ENCODE measurements around the gene GBA3. TPM values are rescaled to one million over a fixed set of nuclear protein-coding genes. Genes with fewer than 3 reads are reported as not detected.

GBA3 gene
- total and polyA plus RNA-seq, 2 of the 8 experiments (the other 6 are each of a cell fraction or from before 2014, with no cell fraction given), result not detected

- no peak overlapping the region for H4K91ac ChIP-seq (replicated peaks; ENCODE audit: insufficient read length, low read length)
- H3K18ac ChIP-seq (ENCODE audit: extremely low read depth, low read length), result no peak overlapping the region
- FAIRE-seq, result no peak
- no peak overlapping the region for H3K4me2 ChIP-seq (ENCODE audit: insufficient read depth in 1 of 2, low read depth in 2 of 2, low read length in 2 of 2)
- no peaks in the 10 kb centered on the region for H3K4me1 ChIP-seq (replicated peaks in 1 of 4; ENCODE audit: control insufficient read depth in 3 of 4, insufficient read depth in 4 of 4, low read length in 3 of 4)
- CTCF ChIA-PET (ENCODE audit: partially characterized antibody), result no interaction called here
- POLR2A ChIA-PET (ENCODE audit: partially characterized antibody), result no interaction called here
- H4K5ac ChIP-seq (ENCODE audit: insufficient read length, low read depth, low read length), result no peak overlapping the region
- no peak overlapping the region for H3K14ac ChIP-seq (ENCODE audit: insufficient read length)
- H2BK5ac ChIP-seq (ENCODE audit: low read depth, low read length), result no peak overlapping the region
- no peak overlapping the region for H3K4ac ChIP-seq (replicated peaks; ENCODE audit: insufficient read length, low read depth, low read length)
- H2BK20ac ChIP-seq (ENCODE audit: low read length), result no peak overlapping the region
- H2AK5ac ChIP-seq (ENCODE audit: low read depth, low read length), result no peak overlapping the region
- H2BK15ac ChIP-seq (ENCODE audit: low read length), result no peak overlapping the region
- H3K9ac ChIP-seq (replicated peaks in 1 of 4; ENCODE audit: extremely low read depth in 1 of 4, low read depth in 3 of 4, low read length in 3 of 4), result no peak overlapping the region
- no peak overlapping the region for H4K8ac ChIP-seq (ENCODE audit: extremely low read depth, insufficient read depth, low read length)
- no peaks in the 10 kb centered on the region for H3K9me3 ChIP-seq (ENCODE audit: insufficient read depth in 2 of 2, low read depth in 1 of 2, low read length in 1 of 2)
- no peaks in the 10 kb centered on the region for H3K79me1 ChIP-seq (ENCODE audit: low read depth, low read length)
- no peaks in the 10 kb centered on the region for H4K20me1 ChIP-seq (replicated peaks in 1 of 2; ENCODE audit: control insufficient read depth in 1 of 2, insufficient read depth in 2 of 2, low read length in 2 of 2)
- no peak overlapping the region for H2BK12ac ChIP-seq (ENCODE audit: low read depth, low read length)
- H3K36me3 ChIP-seq (ENCODE audit: control insufficient read depth in 2 of 4, insufficient read depth in 4 of 4, low read length in 3 of 4), result no peaks in the 10 kb centered on the region
- H3K23me2 ChIP-seq (ENCODE audit: low read depth, low read length), result no peaks in the 10 kb centered on the region
- H3K79me2 ChIP-seq (ENCODE audit: control insufficient read depth in 1 of 2, insufficient read depth in 2 of 2, low read length in 2 of 2), result no peaks in the 10 kb centered on the region
- no peak overlapping the region for H3K56ac ChIP-seq (replicated peaks; ENCODE audit: insufficient read length, low read depth, low read length)
- DNase-seq (ENCODE audit: low read depth in 1 of 2, low spot score in 2 of 2), result no peak
- H3K27ac ChIP-seq (ENCODE audit: low read depth, low read length), result no peak overlapping the region
- H2BK120ac ChIP-seq (replicated peaks; ENCODE audit: low read depth, low read length), result no peak overlapping the region
- H2AFZ ChIP-seq (ENCODE audit: low read length), result no peak overlapping the region
- no peaks in the 10 kb centered on the region for H3K27me3 ChIP-seq (replicated peaks in 1 of 4; ENCODE audit: control insufficient read depth in 3 of 4, extremely low read depth in 1 of 4, insufficient read depth in 3 of 4, low read length in 3 of 4)
- 82% methylated on average over 1 of the region's 1 CpG; no CpG with 5 or more reads in 1 of the 2 experiments for WGBS, 2 experiments (ENCODE audit: extremely low coverage in 1 of 2, insufficient coverage in 1 of 2, insufficient read length in 1 of 2, insufficient replicate concordance in 2 of 2, low coverage in 1 of 2, low lambda C conversion rate in 2 of 2, missing lambda C conversion rate in 1 of 2)
- no peak overlapping the region for H3K4me3 ChIP-seq (ENCODE audit: extremely low read depth in 1 of 4, insufficient read depth in 2 of 4, low read depth in 3 of 4, low read length in 4 of 4)
- H3K23ac ChIP-seq (ENCODE audit: insufficient read length), result no peak overlapping the region
- TF ChIP-seq TEAD4 (IDR thresholded peaks at IDR 0.05; ENCODE audit: low read depth, low read length) (no peak), KDM1A (IDR thresholded peaks at IDR 0.05; ENCODE audit: borderline replicate concordance, low read length) (no peak), HDAC6 (IDR thresholded peaks at IDR 0.05; ENCODE audit: low read depth, low read length) (no peak), CBX5 (IDR thresholded peaks at IDR 0.05; ENCODE audit: low read depth, low read length) (no peak), CHD2 (IDR thresholded peaks at IDR 0.05; ENCODE audit: low read length) (no peak), RFX5 (IDR thresholded peaks at IDR 0.05; ENCODE audit: borderline replicate concordance, low read depth, low read length) (no peak), TCF12 (IDR thresholded peaks at IDR 0.05; ENCODE audit: low read depth, low read length) (no peak), RBBP5 (IDR thresholded peaks at IDR 0.05; ENCODE audit: borderline replicate concordance, low read depth, low read length) (no peak), POU5F1 (IDR thresholded peaks at IDR 0.05; ENCODE audit: low read depth, low read length) (no peak), KDM5A (IDR thresholded peaks at IDR 0.05; ENCODE audit: low read length) (no peak), SRF (IDR thresholded peaks at IDR 0.05; ENCODE audit: low read depth, low read length) (no peak), EGR1 (IDR thresholded peaks at IDR 0.05; ENCODE audit: borderline replicate concordance, low read depth, low read length) (no peak)
Observed at GRCh38 chr4:22707390-22707789, 14.7 kb downstream of the GBA3 start.
